ENCODE measurements around the gene RNF151.
"Not testable (repeated sequence)": the region's sequence is repeated elsewhere in the genome, so short reads cannot be mapped to it uniquely, and the experiment has no call there.

Gene RNF151, protein sequence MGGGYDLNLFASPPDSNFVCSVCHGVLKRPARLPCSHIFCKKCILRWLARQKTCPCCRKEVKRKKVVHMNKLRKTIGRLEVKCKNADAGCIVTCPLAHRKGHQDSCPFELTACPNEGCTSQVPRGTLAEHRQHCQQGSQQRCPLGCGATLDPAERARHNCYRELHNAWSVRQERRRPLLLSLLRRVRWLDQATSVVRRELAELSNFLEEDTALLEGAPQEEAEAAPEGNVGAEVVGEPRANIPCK

DNA sequence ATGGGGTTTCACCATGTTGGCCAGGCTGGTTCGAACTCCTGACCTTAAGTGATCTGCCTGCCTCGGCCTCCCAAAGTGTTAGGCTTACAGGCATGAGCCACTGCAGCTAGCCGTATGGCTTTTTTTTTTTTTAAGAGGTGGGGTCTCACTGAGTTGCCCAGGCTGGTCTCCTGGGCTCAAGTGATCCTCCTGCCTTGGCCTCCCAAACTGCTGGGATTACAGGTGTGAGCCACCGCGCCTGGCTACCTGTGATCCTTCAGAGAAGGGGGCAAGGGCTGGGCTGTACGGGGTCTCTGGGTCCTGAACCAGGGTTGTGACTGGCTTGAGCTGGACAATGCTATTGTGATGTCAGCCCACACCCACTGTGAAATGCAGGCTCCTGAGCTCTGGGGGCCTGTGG, at the start of gene RNF151:
Gene RNF151, plus strand, starts transcription at position 397 of the 400 bp plus-strand sequence. CDS start 26 bp downstream, outside the sequence.
- no peak for DNase-seq (ENCODE audit: low read depth)

GRCh38 chr16:1917056-1917664, 49.5 kb upstream of the RNF151 start:
- DNase-seq (ENCODE audit: low read depth), result no peak

DNA sequence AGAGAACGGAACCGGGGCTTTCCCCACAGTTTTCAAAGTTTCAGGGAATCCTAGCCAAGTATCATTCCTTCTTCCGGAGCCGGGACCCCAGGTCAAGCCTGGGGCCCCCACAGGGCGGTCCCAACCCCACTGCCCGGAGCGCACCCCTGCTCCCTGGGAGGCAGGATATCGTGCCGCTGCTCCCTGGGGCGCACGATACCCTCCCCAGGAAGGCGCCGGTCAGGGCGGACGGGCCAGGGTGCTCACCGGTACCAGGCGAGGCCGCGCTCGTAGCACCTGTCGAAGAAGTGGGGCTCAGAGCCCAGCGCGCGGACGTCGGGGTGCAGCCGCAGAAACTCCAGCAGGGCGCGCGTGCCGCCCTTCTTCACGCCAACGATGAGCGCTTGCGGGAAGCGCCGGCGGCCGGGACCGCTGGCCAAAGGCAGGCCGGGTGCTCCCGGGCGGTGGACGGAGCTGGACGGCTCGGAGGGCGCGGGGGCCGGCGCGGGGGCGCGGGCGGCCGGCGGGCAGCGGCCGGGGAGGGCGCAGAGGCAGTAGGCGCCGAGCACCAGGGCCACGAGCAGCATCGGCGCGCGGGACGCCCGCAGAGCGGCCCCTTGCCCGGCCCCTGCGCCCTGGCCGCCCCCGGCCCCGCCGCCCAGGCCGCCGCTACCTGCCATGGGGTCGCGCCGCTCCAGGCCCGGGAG, 48.8 kb upstream of the RNF151 start:
- DNase-seq (ENCODE audit: low read depth), result no peak

DNA sequence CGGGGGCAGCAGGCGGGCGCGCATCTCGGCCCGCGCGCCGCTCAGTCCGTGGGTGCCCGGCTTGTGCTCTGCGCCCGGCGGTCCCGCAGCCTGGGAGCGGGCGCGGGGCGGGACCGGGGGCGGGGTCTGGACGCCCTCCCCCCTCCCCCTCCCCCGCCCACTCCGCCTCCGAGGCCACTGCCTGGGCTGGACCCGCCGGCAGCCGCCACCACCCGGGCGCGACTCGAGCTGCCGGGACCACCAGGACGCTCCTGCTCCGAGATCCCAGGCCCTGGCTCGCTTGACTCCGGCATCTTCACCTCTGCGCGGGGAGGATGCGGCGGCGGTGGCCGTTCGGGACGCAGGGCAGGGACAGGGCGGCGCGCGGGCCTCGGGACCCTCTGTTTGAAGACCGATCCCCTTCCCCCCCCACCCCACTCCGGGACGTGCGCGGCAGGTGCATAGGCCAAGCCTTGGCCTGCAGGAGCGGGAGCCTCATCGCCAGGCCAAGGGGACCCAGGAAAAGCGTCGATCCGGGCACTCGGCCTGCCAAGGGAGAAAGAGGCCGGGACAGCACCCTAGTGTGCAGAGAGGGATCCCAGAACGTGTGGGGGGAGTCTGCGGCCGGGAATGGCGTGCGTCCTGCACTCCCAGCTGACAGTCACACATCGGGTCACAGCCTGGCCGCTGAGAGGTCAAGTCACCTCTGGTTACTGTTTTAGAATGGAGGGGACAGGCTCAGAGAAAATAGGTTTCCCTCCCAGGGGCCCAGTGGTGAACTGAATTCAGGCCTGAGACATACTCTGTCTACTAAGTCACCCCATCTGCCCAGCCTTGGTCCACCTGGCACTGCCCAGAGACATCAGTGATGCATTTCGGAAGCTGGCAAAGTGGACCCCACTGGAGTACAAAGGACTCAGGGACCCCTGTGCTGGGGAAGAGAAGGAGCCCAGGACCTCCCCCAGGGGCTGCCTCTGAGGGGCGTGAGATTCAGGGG, 48.0 kb upstream of the RNF151 start, which contains the start of gene HS3ST6:
Gene HS3ST6, minus strand, starts transcription at position 65 of the 976 bp plus-strand sequence. CDS start 92 bp downstream, outside the sequence.
- DNase-seq (ENCODE audit: low read depth), result no peak

DNA sequence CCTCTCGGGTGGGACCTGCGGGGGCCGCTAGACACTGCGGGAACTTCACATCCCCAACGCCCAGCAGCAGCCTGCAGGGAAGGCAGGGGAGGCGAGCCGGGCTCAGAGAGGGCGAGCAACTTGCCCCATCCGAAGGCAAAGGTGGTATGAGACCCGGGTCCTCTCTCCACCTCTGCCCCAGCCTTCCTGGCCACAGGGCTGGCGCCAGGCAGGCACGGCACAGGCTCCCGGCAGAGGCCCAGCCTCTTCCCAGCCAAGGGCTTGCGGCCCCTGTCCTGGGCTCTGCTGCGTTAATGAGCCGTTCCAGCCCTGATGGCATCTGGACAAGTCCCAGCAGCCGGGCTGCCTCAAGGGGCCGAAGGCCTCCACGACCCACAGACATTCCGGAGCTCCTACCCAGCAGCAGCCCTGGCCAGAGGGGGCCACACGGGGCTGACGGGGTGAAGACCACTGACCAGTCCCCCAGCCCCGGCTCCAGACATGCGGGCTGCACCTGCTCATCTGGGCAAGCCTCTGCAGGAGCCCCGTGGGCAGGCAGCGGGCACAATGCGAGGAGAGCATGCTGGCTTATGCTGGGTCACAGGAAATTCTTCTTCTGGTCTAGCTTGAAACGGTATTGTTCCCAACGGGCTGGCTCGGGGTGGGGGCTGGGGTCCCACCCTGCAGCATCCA, 47.2 kb upstream of the RNF151 start:
- DNase-seq (ENCODE audit: low read depth), result no peak

DNA sequence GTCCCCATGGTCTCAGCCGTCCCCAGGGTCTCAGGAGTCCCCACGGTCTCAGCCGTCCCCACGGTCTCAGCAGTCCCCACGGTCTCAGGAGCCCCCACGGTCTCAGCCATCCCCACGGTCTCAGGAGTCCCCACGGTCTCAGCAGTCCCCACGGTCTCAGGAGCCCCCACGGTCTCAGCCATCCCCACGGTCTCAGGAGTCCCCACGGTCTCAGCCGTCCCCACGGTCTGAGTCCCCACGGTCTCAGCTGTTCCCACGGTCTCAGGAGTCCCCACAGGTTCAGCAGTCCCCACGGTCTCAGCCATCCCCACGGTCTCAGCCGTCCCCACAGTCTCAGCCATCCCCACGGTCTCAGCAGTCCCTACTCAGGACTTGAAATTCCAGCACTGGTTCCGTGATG, 46.5 kb upstream of the RNF151 start:
- not testable (repeated sequence) for DNase-seq (ENCODE audit: low read depth)

GRCh38 chr16:1920727-1921171, 45.9 kb upstream of the RNF151 start:
- DNase-seq (ENCODE audit: low read depth), result no peak

- DNase-seq (ENCODE audit: low read depth), result no peak
Measured at GRCh38 chr16:1922357-1922756, 44.3 kb upstream of the RNF151 start.

GRCh38 chr16:1923299-1924034, 43.2 kb upstream of the RNF151 start:
- no peak for DNase-seq (ENCODE audit: low read depth)

GRCh38 chr16:1924095-1924494, 42.6 kb upstream of the RNF151 start:
- no peak for DNase-seq (ENCODE audit: low read depth)

DNA sequence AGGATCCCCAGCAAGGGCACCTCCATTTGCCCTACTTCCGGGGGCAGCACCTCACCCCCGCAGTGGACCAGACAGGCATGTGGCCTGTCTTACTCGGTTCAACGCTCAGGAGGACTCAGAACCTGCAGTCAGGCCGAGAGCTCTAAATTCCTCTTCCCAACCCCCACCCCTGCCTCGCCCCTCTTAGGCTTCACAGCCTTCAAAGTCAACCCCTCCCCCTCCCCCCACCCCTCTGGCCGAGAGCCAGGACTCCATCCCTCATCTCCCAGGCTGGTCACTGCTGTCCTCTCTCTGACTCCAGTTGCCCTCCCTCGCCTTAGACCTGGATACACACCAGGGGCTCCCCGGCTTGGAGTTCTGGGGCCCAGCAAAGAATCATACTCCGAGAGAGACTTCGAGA, 40.4 kb upstream of the RNF151 start:
- no peak for DNase-seq (ENCODE audit: low read depth)

- DNase-seq (ENCODE audit: low read depth), result no peak
Measured at GRCh38 chr16:1929105-1929504, 37.6 kb upstream of the RNF151 start.

GRCh38 chr16:1929578-1930337, 36.9 kb upstream of the RNF151 start:
- DNase-seq (ENCODE audit: low read depth), result peak; percentile 75

GRCh38 chr16:1930338-1930720, 36.3 kb upstream of the RNF151 start:
- no peak for DNase-seq (ENCODE audit: low read depth)

DNA sequence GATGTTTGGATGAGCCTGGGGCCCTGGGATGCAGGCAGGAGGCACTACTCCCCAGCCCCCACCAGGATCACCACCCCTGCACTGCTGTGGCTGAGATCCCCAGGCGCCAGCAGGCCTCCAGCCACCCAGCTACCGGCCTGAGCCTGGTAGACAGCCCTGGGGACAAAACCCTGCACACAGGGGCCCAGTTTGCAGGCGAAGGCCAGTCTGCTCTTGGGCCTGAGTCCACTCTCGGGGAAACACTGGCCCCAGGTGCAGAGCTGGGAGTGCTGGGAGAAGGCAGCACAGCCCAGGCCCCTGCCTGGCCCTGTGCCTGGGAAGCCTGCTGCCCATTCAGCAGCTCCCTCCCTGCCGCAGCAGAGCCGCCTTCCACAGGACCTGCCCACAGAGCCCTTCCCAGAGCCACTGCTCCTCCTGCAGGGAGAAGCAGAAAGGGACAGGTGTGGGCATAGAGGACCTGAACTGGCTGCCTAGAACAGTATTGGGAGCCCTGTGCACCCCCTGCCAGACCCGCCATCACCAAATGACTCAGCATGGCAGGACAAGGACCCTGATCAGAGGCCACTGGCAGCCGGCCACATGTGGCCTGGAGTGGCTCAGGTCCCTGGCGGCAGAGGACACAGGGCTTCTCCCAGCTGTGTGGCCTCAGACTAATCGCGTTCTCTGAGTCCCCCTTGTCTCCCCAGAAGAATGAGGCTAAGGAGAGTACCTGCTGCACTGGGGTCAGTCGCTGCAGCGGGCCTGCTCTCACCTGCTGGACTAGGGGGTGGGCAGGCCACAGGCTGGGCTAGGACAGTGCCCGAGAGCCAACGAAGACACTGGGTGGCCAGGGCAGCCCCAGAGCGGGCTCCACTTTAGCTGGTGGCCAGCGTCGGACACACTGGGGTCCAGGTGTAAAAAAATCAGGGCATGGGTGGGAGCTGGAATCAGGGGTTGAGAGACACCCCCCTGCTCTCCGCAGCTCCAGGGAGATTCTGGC, 34.3 kb upstream of the RNF151 start:
- no peak for DNase-seq (ENCODE audit: low read depth)

DNA sequence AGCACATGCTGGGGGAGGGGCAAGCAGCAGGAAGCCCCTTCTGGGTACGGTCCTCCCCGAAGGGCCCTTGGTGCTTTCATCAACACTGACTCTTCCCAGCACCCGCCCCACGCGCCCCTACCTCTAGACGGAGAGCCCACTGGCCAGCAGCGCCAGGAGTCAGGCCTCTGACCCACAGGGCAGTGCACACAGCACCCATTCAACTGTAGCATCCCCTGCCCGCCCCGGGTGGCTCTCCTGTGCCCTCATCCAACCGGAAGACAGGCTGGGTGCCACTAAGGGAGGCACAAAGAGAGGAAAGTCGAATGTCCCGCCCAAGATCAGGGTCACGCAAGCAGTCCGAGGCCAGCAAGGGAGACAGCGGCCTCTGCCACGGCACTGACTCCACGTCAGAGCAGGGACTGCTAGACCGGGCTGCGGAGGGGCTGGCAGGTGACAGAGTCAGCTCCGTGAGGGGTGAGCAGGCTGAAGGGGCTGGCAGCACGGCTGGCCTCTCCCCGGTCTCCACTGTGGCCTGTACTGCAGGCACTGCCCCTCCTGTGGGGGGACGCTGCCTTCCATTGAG, 33.5 kb upstream of the RNF151 start:
- DNase-seq (ENCODE audit: low read depth), result no peak

DNA sequence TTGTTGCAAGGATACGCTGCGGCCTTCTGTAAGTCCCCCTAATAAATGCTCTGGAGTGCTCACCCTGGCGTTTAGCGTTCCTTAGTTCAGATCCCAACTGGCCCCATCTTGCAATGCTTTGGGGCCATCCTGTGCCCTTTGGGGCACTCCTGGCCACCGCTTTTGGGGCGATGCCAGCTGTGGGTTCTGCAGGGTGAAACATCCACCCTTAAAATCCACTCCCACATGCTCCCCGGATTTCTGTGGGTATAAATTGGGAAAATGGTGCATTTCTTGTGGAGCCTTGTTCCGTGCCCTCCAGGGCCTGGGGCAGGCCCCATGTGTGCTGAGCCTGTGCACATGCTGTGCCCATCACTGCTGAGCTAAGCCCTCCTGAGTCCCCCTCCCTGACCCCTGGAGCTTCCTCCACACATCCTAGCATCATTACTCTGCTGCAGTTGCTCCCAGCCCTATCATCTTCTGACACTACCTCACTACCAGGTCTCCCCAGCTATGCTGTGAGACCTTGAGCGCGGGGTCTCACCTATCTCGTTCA, 29.6 kb upstream of the RNF151 start:
- no peak for DNase-seq (ENCODE audit: low read depth)

GRCh38 chr16:1938316-1938715, 28.3 kb upstream of the RNF151 start:
- no peak for DNase-seq (ENCODE audit: low read depth)

Measured in fibroblast of gingiva (primary cell).